GM21786 (cell line): ENCODE measurements around the gene STK38L.

Experiments used
- ATAC-seq: cut with Tn5 transposase; IDR thresholded peaks from one replicate; pipeline ENCODE4 v1.9.1; 2021; ENCODE audit not compliant: unreplicated experiment

The STK38L gene

GRCh38 chr12:27243804-27244688 is at the start of gene STK38L:
Gene STK38L (plus strand): TSS chr12:27244286. CDS start chr12:27297721, 53,435 bp downstream.
- ATAC-seq, result peak; percentile 90

- no peak for ATAC-seq
Observed at GRCh38 chr12:27194644-27195043, 49.4 kb upstream of the STK38L start.

- no peak for ATAC-seq
Observed at GRCh38 chr12:27198036-27198435, 46.0 kb upstream of the STK38L start.

DNA sequence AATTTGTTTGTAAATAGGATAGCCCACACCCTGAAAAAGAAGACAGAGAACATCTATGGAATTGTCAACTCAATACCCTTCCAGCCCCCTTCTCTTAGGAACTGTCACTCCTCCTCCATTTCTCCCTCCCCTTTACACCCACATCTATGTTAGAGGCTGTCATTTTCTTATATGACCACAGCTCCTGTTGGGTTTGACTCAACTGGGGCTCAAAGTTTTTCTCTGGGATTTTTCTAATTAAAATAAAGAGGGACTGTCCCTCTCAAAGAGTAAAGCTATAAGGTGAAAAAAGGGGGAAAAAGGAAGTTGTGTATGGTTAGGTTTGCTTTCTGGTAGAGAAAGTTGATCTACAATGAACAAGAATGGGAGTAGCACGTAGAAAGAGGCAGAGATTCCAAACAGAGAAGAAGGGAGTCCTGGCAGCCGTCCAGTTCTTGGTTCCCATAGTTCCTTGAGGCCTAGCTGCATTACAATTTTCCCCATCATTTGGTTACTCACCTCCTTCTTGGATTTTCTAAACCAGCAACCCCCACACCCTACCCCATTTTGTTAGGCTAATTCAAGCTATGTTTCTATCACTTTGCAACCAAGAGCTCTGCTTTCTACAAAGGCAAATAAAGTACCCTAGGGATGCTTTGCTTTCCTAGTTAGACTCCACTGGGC is 44.3 kb upstream of the STK38L start:
- no peak for ATAC-seq

DNA sequence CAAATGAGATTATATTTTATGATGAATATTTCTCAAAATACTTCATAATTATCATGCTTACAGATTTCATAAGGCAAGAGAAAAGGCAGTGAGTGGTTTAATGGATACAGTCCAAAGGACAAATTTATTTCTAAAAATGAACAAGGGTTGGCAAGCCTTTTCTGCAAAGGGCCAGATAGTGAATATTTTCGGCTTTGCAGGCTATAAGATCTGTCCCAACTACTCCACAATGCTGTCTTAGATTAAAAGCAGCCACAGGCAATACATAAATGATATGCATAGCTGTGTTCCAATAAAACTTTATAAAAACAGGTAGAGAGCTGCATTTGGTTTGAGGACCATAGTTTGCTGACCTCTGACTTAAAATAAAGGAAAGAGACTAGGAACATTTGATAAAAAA is 42.9 kb upstream of the STK38L start:
- no peak for ATAC-seq

DNA sequence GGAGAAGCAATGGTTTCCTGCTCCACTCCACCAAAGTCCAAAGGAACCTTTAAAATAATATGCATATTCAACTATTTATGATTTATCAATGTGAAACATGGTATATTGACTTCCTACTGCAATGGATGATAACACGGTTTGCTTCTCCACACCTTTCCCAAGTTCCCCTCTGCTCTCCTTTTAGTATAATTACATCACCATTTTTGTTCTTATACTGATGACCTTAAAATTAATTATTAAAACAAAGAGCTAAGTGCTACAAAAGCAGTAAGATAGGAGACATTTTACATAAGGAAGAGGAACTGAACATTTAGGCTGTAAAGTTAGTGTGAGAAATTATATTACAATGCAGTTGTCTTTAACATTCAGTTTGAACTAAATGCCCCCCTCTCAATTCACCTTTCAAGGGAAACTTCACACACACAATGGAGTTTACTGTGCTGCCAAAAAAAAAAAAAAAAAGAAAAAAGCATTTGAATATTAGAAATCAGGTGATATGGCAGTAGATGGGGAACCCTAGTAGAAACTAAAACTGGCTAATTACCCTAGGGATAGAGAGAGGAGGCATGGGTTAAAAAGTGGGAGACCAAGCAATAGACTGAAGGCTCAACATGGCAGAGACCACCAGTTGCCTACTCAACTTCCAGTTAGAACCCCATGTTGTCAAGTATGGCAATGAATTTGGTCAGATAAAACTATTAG is 37.1 kb upstream of the STK38L start:
- ATAC-seq, result no peak

- ATAC-seq, result peak; percentile 91
Observed at GRCh38 chr12:27207615-27208413, 36.3 kb upstream of the STK38L start.

GRCh38 chr12:27208414-27208750 is 35.7 kb upstream of the STK38L start:
- peak; percentile 20 for ATAC-seq

DNA sequence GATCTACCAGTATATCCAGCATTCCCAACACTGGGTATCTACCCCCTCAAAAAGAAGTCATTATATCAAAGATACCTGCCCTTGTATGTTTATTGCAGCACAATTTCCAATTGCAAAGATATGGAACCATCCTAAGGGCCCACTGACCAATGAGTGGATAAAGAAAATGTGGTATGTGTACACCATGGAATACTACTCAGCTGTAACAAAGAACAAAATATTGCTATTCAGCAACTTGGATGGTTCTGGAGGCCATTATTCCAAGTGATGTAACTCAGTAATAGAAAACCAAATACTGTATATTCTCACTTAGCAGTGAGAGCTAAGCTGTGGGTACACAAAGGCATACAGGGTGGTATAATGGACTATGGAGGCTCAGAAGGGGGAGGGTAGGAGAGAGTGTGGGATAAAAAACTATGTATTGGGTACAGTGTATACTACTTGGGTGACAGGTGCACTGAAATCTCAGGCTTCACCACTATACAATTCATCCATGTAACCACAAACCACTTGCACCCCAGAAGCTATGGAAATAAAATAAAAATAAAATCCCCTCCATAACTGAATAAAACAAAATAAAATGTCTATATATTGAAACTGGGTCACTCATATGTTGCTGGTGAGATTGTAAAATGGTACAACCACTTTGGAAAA is 34.7 kb upstream of the STK38L start:
- ATAC-seq, result no peak

GRCh38 chr12:27210187-27210586 is 33.9 kb upstream of the STK38L start:
- ATAC-seq, result no peak

- ATAC-seq, result no peak
Observed at GRCh38 chr12:27212861-27213260, 31.2 kb upstream of the STK38L start.

DNA sequence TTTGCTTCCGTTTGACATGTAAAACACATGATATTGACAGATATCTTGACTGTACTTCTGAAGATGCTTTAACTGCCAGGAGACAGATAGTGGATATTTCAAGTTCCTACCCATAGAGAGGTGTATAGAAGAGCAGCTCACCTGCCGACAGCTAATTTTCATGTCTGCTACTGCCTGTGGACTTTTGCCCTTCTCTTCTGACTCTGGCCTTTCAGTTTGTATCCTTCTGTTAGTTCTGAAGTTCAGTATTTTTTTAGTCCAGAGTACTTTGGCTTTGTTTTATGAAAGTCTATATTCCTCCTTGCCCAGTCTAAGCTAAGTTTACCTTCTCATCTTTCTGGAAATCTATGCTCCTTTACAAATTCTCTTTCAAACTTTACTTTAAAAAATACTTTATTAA is 30.8 kb upstream of the STK38L start:
- no peak for ATAC-seq

- no peak for ATAC-seq
Observed at GRCh38 chr12:27213830-27214787, 30.0 kb upstream of the STK38L start.

- ATAC-seq, result no peak
Observed at GRCh38 chr12:27217590-27217989, 26.5 kb upstream of the STK38L start.

DNA sequence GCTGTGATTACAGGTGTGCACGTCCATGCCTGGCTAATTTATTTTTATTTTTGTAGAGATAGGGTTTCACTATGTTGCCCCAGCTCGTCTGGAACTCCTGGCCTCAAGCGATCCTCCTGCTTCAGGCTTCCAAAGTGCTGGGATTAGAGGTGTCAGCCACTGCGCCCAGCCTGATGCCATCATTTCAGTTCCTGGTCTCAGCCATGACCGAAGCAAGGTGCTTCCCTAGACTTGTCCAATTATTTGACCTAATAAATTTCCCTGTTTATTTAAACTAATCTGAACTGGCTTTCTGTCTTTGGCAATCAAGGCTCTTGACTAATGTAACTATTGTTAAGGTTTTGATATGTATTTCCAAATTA is 24.4 kb upstream of the STK38L start:
- no peak for ATAC-seq

GRCh38 chr12:27220055-27220987 is 23.8 kb upstream of the STK38L start:
- ATAC-seq, result peak; percentile 70

DNA sequence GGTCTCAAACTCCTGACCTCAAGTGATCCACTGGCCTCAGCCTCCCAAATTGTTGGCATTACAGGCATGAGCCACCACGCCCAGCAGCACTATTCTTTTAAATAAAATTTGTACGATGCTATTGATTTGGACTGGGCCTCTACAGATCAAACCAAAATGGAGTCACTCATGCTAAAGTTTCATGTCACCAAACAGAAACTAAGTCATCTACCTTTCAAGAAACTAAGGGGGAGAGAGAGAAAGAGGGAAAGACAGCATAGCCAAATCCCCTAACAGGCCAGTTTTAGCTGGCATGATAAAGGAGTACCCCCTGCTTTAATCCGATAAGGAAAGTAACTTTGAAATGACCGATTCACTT is 23.1 kb upstream of the STK38L start:
- ATAC-seq, result no peak

DNA sequence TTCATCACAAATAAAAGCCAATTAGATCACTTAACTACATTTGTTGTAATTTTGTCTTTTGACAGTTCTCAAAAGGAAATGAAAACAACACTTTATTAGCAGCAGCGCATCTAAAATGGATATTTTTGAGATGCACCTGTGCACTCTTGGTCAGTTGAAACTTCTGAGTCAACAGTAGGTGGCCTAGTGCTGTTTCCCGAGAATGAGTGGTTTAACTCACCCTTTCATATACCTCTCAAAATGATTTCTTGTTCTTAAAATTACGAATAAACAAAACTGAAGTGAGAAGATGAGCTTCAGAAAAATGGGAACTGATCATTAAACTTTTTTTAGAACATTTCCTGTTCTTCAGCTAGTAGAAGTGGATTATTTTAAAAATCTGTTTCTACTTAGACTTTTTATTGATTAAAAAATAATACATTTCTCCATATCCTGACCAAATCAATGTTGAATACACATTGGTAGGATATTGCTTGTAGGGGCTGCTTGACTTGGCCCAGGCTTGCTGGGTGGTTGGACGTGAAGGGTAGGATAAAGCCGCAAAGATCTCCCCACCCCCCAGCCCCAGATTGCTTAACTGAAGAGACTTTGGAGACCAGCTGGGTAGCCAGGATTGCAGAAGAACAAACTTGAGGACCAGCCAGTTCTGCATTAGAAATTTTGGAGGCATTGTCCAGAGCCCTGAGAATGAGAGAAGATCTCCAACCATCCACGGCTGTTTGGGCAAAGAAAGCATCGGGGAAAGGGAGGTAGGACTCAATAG is 22.3 kb upstream of the STK38L start:
- peak; percentile 66 for ATAC-seq
